Breast epithelium (tissue), 3 donors: ENCODE measurements around the gene ISG15.

Experiments
- POLR2A ChIP-seq: fragments of 450-650 bp; IDR thresholded peaks from one replicate; pipeline ENCODE4 v1.6.1; 2016; ENCODE audit warnings: antibody characterized with exemption, mild to moderate bottlenecking, moderate library complexity
- TF ChIP-seq, protein P1 (sequence below), 3 donors: fragments of 450-650 bp; IDR thresholded peaks; one replicate each; pipeline ENCODE4 v1.5.1; 2016 to 2017; ENCODE audit warnings: antibody characterized with exemption in 3 of 3, mild to moderate bottlenecking in 3 of 3, moderate library complexity in 3 of 3

DNA sequence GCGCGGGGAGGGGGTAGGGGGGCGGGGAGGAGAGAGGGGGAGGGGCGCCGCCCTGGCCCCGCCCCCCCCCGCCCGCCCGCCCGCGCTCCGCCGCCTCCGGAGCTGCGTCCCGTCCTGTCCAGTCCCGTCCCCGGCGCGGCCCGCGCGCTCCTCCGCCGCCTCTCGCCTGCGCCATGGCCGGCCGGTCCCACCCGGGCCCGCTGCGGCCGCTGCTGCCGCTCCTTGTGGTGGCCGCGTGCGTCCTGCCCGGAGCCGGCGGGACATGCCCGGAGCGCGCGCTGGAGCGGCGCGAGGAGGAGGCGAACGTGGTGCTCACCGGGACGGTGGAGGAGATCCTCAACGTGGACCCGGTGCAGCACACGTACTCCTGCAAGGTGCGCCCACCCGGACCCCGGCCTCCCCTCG, 6.7 kb downstream of the ISG15 start, which contains the start of gene AGRN:
- TF ChIP-seq, protein P1, sequence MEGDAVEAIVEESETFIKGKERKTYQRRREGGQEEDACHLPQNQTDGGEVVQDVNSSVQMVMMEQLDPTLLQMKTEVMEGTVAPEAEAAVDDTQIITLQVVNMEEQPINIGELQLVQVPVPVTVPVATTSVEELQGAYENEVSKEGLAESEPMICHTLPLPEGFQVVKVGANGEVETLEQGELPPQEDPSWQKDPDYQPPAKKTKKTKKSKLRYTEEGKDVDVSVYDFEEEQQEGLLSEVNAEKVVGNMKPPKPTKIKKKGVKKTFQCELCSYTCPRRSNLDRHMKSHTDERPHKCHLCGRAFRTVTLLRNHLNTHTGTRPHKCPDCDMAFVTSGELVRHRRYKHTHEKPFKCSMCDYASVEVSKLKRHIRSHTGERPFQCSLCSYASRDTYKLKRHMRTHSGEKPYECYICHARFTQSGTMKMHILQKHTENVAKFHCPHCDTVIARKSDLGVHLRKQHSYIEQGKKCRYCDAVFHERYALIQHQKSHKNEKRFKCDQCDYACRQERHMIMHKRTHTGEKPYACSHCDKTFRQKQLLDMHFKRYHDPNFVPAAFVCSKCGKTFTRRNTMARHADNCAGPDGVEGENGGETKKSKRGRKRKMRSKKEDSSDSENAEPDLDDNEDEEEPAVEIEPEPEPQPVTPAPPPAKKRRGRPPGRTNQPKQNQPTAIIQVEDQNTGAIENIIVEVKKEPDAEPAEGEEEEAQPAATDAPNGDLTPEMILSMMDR (IDR thresholded peaks at IDR 0.05) = no peak
- TF ChIP-seq POLR2A = no peak
